NCI-H82 (cell line): ENCODE measurements around the gene AP3M1.
"Not testable (repeated sequence)": the region's sequence is repeated elsewhere in the genome, so short reads cannot be mapped to it uniquely, and the experiment has no call there.

ENCODE experiments used
- DNase-seq: peaks from one replicate; lab custom pipeline; 2025; lab: John Stamatoyannopoulos, UW

Gene AP3M1, protein sequence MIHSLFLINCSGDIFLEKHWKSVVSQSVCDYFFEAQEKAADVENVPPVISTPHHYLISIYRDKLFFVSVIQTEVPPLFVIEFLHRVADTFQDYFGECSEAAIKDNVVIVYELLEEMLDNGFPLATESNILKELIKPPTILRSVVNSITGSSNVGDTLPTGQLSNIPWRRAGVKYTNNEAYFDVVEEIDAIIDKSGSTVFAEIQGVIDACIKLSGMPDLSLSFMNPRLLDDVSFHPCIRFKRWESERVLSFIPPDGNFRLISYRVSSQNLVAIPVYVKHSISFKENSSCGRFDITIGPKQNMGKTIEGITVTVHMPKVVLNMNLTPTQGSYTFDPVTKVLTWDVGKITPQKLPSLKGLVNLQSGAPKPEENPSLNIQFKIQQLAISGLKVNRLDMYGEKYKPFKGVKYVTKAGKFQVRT

DNA sequence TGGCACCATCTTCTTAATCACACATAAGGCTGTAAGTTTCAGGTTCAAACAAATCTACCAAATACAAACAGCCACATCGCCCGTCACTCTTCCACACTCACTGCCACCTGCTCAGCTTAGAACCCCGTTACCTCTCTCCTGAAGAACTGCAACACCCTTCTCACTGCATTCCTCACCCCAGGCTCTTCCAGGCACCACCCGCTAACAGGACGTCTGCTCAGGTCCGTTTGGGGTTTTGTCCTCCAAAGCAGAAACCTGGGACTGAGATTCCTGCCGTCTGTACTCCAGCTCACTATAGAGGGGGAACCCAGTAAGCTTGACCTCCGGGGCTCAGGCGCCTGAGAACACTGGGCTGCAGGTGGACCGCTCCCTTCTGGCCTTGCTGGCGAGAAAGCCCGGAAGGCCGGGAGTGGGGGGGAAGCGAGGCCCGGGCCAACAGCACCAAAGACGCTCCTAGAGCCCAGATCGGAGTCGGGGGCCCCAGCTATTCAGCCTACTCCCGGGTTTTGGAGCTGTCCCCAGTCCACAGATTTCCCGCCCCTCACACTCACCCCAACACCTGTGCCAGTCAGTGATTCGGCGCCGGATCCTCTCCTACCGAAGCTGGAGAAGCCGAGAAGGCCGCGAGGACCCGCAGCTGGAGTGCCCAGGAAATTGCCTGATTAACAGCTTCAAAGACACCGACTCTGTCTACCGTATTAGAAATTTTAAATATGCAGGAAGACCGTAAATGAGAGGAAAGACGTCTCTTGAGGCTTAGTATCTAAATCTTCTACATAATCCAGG lies at the start of gene AP3M1:
AP3M1 (minus strand) TSS at position 625 of the 786 bp plus-strand sequence. CDS start 12,449 bp downstream, outside the sequence.
- DNase-seq, result peak; percentile 95

DNA sequence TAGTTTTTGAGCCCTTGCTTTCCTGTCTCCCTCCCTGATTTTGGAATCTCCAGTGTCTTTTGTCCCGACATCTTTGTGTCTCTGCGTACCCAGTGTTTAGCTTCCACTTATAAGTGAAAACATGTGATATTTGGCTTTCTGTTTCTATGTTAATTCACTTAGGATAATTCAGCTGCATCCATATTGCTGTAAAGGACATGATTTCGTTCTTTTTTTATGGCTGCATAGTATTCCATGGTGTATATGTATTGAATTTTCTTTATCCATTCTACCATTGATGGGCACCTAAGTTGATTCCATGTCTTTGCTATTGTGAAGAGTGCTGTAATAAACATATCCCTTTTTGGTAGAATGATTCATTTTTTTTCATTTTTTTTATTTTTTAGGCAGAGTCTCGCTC lies 48.7 kb upstream of the AP3M1 start:
- no peak for DNase-seq

- DNase-seq, result no peak
Observed at GRCh38 chr10:74194999-74195398, 44.4 kb upstream of the AP3M1 start.

DNA sequence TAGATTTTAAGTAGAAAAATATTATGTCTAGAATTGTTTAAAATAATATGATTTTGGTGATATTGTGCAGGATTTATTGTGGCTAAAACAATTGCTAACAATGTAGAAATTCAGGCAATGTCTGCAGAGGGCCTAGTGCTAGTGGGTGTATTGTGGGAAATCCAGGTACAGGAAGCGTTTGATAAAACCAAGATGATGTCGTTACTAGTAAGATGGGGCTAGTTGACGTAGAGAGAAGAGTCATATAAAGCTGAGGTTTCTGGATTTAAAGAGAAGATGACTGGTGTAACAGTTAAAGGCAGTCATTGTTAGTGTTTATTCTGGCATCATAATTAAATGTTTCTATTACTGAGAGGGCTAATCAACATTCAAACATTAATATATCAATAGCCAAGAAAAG lies 43.9 kb upstream of the AP3M1 start:
- no peak for DNase-seq

DNA sequence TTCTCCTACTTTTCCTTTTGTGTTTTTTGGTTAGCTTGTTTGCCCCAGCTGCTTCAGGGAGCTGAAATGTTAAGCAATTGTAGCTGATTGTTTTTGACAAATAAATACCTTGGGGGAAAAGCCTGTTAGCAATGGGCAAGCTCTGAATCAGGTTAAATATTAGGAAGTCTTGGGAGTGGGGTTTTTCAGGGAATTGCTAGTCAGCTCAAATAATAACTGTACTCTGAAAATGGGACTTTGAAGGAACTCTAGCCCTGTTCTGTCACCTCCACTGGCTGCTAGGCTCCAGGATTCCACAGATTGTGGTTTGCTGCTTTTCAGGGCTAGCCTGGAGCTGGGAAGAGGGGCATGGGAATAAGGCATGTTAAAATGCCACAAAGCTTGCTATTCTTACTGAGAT lies 39.9 kb upstream of the AP3M1 start:
- DNase-seq, result no peak

GRCh38 chr10:74189999-74190421 lies 39.4 kb upstream of the AP3M1 start:
- no peak for DNase-seq

GRCh38 chr10:74188617-74189016 lies 38.0 kb upstream of the AP3M1 start:
- DNase-seq, result not testable (repeated sequence)

- DNase-seq, result no peak
Observed at GRCh38 chr10:74187237-74187636, 36.6 kb upstream of the AP3M1 start.

GRCh38 chr10:74186678-74187077 lies 36.0 kb upstream of the AP3M1 start:
- no peak for DNase-seq

DNA sequence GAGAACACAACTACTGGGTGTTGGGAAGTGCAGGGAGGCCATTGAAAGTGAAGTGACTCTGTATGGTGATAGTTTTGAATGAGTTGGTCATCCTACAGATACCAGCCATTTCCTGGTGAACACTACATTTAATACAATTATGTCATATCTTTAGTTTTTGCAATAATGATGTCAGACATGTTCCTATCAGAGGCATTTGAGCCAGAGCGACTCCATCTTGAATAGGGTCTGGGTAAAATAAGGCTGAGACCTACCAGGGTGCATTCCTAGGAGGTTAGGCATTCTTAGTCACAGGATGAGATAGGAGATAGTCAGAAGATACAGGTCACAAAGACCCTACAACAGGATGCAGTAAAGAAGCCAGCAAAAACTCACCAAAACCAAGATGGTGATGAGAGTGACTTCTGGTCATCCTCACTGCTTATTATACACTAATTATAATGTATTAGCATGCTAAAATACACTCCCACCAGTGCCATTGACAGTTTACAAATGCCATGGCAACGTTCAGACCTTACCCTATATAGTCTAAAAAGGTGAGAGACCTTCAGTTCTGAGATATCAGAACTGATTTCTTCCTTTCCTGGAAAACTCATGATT lies 28.6 kb upstream of the AP3M1 start:
- DNase-seq, result no peak

DNA sequence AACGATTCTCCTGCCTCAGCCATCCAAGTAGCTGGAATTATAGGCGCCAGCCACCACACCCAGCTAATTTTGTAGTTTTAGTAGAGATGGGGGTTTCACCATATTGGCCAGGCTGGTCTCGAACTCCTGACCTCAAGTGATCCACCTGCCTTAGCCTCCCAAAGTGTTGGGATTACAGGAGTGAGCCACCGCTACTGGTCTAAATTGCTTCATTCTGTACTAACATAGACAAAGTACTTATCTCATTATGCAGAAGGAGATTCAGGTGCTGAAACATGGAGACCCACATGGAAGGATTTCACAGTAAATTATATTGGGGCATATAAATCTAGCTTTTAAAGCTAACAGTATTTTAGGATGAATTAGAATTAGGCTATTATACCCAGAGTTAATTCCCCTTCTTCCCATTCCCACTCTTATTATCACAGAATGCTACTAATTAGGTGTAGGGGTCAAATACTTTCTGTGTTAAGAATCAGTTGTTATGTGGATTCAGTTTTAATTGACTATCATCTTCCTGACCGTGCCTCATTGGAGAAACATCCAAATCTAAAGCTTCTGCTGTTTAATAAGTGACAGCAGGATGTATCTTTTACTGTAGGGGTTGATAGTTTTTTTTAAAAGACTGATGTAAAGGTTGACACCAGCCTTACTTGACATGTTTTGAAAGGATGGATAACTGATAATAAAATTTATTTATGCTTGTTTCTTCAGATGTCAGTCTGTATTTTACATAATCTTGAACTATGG lies 27.6 kb upstream of the AP3M1 start:
- no peak for DNase-seq

DNA sequence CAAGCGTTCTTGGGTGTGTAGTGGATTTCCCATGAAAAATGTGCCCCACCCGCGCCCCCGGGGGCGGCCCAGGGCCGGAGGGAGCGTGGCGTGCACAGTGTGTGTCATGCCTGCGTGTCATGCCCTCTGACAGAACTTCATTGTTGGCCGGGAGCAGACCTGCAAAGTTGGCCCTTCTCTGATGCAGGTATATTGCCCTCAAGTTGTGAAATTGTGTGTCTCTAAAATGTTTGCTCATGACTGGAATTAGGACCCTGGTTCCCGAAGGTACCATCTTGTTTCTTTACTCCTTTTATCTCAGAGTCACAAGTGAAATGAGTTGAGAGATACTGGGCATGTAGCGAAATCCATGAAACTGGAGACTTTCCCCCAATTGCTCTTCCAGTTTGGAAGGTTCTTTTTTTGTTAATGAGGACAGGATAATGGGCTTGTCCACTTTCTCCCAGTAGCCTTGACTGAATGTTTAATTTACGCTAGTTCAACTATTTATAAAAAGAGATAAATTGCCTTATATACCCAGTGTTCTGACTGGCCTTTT lies 26.6 kb upstream of the AP3M1 start:
- DNase-seq, result peak; percentile 35

DNA sequence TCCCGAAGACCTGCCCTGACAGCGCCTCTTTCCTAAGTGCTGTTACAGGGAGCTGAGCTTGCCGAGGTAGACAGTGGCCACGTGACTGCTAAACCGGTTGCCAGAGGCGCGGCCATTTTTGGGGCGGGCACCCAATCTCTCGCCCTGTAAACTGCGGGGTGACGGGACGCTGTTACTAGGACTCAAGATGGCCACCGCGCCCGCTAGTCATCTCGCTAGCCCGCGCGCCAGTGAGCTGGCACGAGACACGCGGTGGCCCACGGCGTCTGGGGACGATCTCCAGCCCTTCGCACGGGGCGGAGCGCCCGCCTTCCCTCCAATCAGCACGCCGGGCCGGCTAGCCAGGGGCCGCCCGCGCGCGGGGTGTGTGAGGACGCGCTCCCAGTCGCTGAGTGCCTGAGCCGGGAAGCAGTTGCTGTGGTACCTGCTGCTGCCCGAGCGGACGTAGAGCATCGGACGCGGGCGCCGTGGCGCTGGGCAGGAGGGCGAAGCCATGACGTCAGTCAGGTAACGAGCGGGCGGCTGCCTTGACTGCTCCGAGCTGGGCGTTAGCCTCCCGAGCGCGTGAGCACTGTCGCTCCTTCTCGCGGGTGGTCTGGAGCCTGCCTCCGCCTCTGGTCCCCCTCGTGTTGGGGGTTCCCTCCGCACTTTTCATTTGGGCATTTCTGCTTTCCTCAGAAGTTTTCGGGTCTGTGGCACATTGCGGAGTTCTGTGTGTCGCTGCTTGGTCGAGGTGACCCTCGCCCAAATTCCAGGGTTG lies 25.9 kb upstream of the AP3M1 start:
- DNase-seq, result peak; percentile 98

DNA sequence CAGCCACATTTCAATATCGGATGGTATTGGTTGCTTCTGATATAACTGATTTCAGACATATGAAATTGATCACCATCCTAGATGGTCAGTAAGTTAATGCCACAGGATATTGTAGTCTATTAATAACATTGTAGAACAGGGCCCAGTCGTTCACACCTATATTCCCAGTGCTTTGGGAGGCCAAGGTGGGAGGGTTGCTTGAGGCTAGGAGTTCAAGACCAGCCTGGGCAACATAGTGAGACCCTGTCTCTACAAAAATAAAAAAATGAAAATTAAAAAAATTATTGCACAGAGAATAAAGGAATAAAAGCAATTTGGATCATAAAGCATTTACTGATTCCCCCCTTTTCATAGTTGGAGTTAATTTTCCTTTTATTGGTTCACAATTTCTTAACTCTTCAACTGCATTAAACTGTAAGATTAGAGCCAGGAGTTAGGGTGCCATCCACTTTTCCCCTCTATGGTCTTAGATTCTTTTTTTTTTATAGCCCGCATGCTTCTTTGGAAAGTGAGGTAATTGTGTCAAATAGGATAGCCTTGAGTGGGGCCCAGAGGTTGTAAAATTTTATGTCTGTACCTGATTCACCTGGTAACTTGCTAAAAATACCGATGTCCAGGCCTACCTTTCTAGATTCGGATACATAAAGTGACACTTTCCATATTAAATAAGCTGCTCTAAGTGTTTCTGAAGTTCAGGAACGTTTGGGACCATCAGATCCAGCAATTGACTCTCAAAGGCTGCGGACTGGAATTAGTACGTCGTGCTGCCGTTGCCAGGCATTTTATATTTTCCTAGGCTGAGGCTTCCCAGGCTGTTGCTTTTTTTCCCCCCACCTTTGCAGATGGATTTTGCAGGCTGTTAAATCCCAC lies 25.1 kb upstream of the AP3M1 start:
- DNase-seq, result no peak

- DNase-seq, result peak; percentile 63
Observed at GRCh38 chr10:74174521-74174920, 23.9 kb upstream of the AP3M1 start.

GRCh38 chr10:74171625-74172024 lies 21.0 kb upstream of the AP3M1 start:
- no peak for DNase-seq

GRCh38 chr10:74167443-74167842 lies 16.8 kb upstream of the AP3M1 start:
- DNase-seq, result no peak

- DNase-seq, result no peak
Observed at GRCh38 chr10:74165530-74165901, 14.9 kb upstream of the AP3M1 start.

DNA sequence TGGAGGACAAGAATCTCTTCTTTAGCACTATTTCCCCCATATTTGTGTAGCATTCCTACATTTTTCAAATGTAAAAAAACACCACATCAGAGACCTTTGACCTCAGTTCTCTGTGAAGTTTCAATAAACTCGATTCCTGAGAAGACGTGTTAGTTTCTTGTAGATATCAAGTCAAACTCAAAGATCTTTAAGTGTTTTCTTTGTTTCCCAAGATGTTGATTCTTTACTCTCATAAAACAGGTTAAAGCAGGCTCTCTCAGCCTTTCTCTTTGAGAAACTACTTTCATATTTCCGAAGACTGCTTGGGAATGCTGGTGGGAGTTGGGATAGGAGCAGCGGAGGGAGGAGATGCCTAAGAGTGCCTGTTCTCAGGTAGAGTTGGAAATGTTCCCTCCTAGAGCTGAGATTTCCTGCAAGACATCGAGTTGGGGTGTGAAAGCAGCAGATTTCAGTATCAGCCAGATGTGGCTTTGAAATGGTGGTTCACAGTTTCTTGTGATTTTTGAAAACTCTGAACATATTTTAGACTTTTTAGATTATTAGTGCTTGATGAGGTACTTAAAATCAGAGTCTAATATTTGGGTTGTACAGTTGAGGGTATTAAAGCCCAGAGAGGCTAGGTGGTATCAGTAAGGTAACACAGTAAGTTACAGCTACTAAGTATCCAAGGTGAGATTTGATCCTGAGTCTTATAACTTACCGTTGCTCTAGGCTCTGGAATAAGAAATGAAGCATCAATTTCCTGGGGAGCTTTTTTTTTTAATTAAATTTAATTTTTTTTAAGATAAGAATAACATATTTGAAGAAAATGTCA lies 14.3 kb upstream of the AP3M1 start:
- no peak for DNase-seq
